HG03025 (cell line): Measurements from ENCODE around the gene HPN.
A peak's percentile ranks its signal among the peaks of the same experiment; 100 is the strongest.
"Not testable (repeated sequence)": the region's sequence is repeated elsewhere in the genome, so short reads cannot be mapped to it uniquely, and the experiment has no call there.

Experiments used
- ATAC-seq: cut with Tn5 transposase; IDR thresholded peaks from one replicate; pipeline ENCODE4 v1.9.1; 2021; ENCODE audit warnings: mild to moderate bottlenecking, moderate library complexity; ENCODE audit not compliant: unreplicated experiment, low FRiP score

HPN gene

GRCh38 chr19:35041548-35042055 is at the start of gene HPN:
Gene HPN, plus strand, starts transcription at chr19:35041721. Its CDS starts 786 bp downstream, at chr19:35042507.
- ATAC-seq, result no peak

- ATAC-seq, result not testable (repeated sequence)
Observed at GRCh38 chr19:34992582-34992981, 48.9 kb upstream of the HPN start.

- no peak for ATAC-seq
Observed at GRCh38 chr19:34994286-34994642, 47.3 kb upstream of the HPN start.

- ATAC-seq, result no peak
Observed at GRCh38 chr19:34994643-34995541, 46.6 kb upstream of the HPN start.

GRCh38 chr19:34995551-34995950 is 46.0 kb upstream of the HPN start:
- no peak for ATAC-seq

GRCh38 chr19:34997071-34997617 is 44.4 kb upstream of the HPN start:
- no peak for ATAC-seq

- ATAC-seq, result not testable (repeated sequence)
Observed at GRCh38 chr19:34998224-34998623, 43.3 kb upstream of the HPN start.

- no peak for ATAC-seq
Observed at GRCh38 chr19:34998777-34999497, 42.6 kb upstream of the HPN start.

GRCh38 chr19:34999498-35000337 is 41.8 kb upstream of the HPN start, which contains the start of gene GRAMD1A:
Gene GRAMD1A, plus strand, starts transcription at chr19:35000323. Its CDS starts 156 bp downstream, at chr19:35000479.
- peak; percentile 36 for ATAC-seq

- no peak for ATAC-seq
Observed at GRCh38 chr19:35000338-35000646, 41.2 kb upstream of the HPN start.

GRCh38 chr19:35000647-35001501 is 40.6 kb upstream of the HPN start:
- no peak for ATAC-seq

GRCh38 chr19:35002037-35002535 is 39.4 kb upstream of the HPN start:
- ATAC-seq, result no peak

GRCh38 chr19:35004517-35005255 is 36.8 kb upstream of the HPN start:
- ATAC-seq, result no peak

- no peak for ATAC-seq
Observed at GRCh38 chr19:35005256-35005977, 36.1 kb upstream of the HPN start.

- not testable (repeated sequence) for ATAC-seq
Observed at GRCh38 chr19:35006007-35006341, 35.5 kb upstream of the HPN start.

- ATAC-seq, result no peak
Observed at GRCh38 chr19:35006342-35006998, 35.1 kb upstream of the HPN start.

- no peak for ATAC-seq
Observed at GRCh38 chr19:35006999-35007365, 34.5 kb upstream of the HPN start.

GRCh38 chr19:35007427-35007826 is 34.1 kb upstream of the HPN start:
- ATAC-seq, result not testable (repeated sequence)
